RWPE1 (cell line): ENCODE data around the gene COG7.

Experiments
- CTCF ChIA-PET: fragments of 350-600 bp; sonication (Branson Sonifier 250); formaldehyde crosslinking; extraction: SDS; loops from one replicate; lab custom pipeline; 2021; lab: Yijun Ruan, JAX
- POLR2A ChIA-PET: fragments of 400-600 bp; formaldehyde crosslinking; extraction: SDS; loops from one replicate; lab custom pipeline; 2020; ENCODE audit warnings: antibody characterized with exemption; ENCODE audit not compliant: low non-redundant PET; lab: Yijun Ruan, JAX
- DNase-seq: peaks from one replicate; pipeline ENCODE4 v3.0.0; 2012; ENCODE audit warnings: low spot score
- H3K27ac ChIP-seq: fragments of 450-650 bp; 2 replicates; pipeline ENCODE4 v1.5.1; 2017
- CTCF ChIP-seq: fragments of 450-650 bp; conservative IDR thresholded peaks from 2 replicates; pipeline ENCODE4 v1.5.1; 2017; ENCODE audit warnings: low read depth, mild to moderate bottlenecking

Gene COG7

GRCh38 chr16:23355106-23355670 is 97.8 kb downstream of the COG7 start:
- POLR2A ChIA-PET, result no interaction called here
- no peak for DNase-seq
- CTCF ChIA-PET, result interaction anchor here (1.5 kb wide), 1 partner anchor 81 kb away, joined by 3 read pairs; no protein-coding TSS in a partner anchor
- TF ChIP-seq CTCF, result no peak
- H3K27ac ChIP-seq, result no peak overlapping the region

GRCh38 chr16:23354246-23354645 is 98.7 kb downstream of the COG7 start:
- no peak for DNase-seq
- H3K27ac ChIP-seq, result no peak overlapping the region
- TF ChIP-seq CTCF, result no peak
- CTCF ChIA-PET, result interaction anchor here (1.5 kb wide), 1 partner anchor 82 kb away, joined by 3 read pairs; no protein-coding TSS in a partner anchor
- POLR2A ChIA-PET, result no interaction called here

- DNase-seq, result no peak
- H3K27ac ChIP-seq, result no peak overlapping the region
- CTCF ChIA-PET, result no interaction called here
- no peak for TF ChIP-seq CTCF
- POLR2A ChIA-PET, result no interaction called here
Observed at GRCh38 chr16:23353440-23353839, 99.5 kb downstream of the COG7 start.

- POLR2A ChIA-PET, result no interaction called here
- H3K27ac ChIP-seq, result no peak overlapping the region
- no peak for TF ChIP-seq CTCF
- CTCF ChIA-PET, result no interaction called here
- no peak for DNase-seq
Observed at GRCh38 chr16:23351360-23351759, 101.6 kb downstream of the COG7 start.

- POLR2A ChIA-PET, result no interaction called here
- CTCF ChIA-PET, result interaction anchor here (0.9 kb wide), 1 partner anchor 10 kb away, joined by 3 read pairs; no protein-coding TSS in a partner anchor
Observed at GRCh38 chr16:23348579-23349469, 104.2 kb downstream of the COG7 start.

More at GRCh38 chr16:23348579-23349469, 104.2 kb downstream of the COG7 start:
- TF ChIP-seq CTCF, result no peak
- DNase-seq, result no peak
- no peak overlapping the region for H3K27ac ChIP-seq
